Urothelium cell line (cell line): ENCODE data around the gene TMOD3.

Experiments
- DNase-seq: peaks from one replicate; pipeline ENCODE4 v3.0.0; 2011; ENCODE audit warnings: low spot score, mixed read lengths
- FAIRE-seq: peaks from 2 replicates; lab custom pipeline; 2011; peaks lifted over from hg19 to GRCh38; lab: Jason Lieb, UNC

TMOD3 gene

DNA sequence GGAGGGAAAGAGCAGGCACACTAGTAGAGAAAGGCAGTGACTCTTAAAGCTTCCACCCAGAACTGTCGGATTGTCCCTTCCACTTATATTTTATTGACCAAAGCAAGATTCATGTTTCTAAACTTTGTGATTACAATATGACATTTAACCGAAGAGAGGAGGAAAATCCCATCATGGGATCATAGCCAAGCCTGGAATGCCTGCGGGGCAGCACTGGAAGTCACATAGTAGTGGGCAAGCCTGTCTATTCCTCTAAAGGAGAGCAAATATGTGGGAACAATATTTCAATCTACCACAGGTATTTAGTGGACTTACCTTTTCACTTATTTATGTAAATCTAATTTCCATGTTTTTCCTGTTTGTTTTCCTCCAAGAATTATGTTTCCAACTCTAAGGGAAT lies 3.8 kb upstream of the TMOD3 start:
- DNase-seq: no peak
- no peak for FAIRE-seq

DNA sequence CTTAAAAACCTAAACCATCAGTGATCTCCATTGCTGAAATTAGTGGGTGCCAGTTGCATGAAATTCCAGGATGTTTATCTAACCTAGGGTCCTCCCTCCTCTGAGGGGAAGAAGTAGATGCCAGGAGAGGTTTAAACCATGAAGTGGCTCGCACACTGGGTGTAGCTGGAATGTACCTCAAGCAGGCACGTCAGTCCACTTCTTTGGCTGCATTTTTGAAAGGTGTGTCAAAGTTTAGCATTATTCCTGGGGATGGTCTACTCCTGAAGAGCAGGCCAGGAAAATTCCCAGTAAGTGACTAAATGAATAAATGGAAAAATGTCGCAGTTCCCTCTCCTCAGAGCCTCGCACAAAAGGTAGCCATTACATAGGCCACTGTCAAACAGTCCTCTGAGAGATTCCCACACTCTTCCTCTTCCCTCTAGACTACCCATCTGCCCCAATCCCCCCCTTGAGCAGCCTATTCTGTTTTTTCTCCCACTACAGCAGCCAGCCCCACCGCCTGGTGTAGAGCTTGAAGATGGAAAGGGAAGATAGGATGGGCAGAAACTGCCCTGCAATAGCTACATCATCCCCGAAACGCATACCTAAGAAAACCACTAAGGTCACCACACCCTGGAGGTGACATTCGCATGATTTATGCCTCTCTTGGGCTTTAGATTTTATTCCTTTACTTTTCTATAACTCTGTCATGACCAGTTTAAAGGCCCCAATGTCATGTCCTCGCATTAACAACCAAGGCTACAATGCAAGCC lies 655 bp upstream of the TMOD3 start:
- FAIRE-seq: no peak
- peak; percentile 47 for DNase-seq

DNA sequence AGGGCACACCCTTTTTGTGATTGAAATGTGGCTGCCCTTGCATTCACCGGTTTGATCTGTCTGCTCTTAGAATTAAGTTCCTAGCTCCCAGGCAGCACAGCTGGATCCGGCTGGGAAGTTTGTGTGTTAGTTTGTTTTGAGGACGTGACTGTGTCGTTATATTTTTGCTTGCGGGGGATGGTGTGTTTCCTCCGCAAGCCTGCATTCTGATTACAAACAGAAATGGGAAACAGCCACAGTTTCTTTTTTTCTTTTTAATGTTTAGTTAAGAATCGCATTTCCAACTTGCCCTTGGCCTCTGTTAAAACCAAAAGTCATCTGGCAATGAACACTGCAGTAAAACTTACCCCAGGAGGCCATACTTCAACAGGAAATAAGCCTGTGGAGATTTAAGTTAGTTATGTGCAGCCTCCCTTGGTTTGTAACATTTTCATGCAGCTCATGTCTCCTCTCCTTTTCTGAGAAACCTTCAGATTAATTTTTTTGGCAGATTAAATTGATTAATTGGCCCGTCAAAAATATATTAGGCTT lies 888 bp downstream of the TMOD3 start:
- FAIRE-seq (no peak), DNase-seq (no peak)

DNA sequence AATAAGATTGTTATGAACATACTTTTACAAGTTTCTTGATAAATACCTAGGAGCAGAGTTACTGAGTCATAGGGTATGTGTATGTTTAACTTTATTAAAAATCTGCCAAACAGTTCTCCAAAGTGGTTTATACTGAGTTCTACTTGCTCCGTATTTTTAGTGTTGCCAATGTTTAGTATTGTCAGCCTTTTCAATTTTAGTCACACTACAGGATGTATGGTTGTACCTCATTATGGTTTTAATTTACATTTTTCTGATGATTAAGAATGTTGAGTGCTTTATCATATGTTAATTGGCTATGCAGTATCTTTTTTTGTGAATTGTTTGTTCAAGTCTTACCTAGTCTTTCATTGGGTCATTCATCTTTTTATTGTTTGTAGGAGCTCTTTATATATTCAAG lies 4.3 kb downstream of the TMOD3 start:
- no peak for DNase-seq
- no peak for FAIRE-seq

GRCh38 chr15:51837792-51838251 lies 8.4 kb downstream of the TMOD3 start:
- DNase-seq (no peak), FAIRE-seq (no peak)

DNA sequence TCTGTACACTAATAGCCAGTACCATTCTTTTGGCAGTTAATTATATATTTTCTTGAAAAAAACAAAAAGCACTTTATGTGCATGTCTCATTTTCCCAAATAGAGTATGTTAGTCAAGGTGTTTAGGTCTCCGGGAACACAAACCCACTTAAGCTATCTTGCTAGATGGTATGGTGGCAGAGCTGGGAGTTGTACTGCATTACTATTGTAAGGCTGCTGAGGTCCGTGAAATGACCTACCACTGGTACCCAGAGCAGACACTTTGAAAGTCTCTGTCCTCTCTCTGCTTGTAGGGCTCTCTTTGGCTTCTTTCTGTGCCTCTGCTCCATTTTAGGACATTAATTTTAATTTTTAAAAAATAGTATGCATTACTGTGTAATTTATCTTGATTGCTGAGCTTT lies 8.8 kb downstream of the TMOD3 start:
- DNase-seq: no peak
- no peak for FAIRE-seq

GRCh38 chr15:51840692-51841091 lies 11.2 kb downstream of the TMOD3 start:
- no peak for DNase-seq
- no peak for FAIRE-seq

DNA sequence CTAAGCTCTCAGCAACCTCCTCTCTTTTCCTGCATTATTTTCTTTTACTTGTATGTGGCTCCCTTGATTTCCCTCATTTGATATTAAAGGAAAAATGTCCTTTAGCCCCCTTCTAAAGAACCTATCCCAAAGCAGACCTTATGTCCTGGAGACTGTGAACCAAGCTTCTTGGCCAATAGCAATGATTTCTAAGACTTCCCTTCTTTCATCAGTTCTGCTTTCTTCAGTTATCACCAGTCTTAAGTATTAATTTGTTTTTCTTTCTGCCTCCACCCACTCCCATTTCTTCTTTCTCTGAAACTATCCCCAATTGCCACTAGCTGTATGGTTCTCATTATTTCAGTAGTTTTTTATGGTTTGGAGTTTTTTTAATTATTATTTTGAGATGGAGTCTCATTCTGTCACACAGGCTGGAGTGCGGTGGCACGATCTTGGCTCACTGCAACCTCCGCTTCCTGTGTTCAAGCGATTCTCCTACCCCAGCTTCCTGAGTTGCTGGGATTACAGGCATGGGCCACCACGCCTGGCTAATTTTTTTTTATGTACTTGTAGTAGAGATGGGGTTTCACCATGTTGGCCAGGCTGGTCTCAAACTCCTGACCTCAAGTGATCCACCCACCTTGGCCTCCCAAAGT lies 12.1 kb downstream of the TMOD3 start:
- FAIRE-seq (no peak), DNase-seq (no peak)

GRCh38 chr15:51842265-51842664 lies 12.8 kb downstream of the TMOD3 start:
- DNase-seq: no peak
- FAIRE-seq: no peak

GRCh38 chr15:51842852-51843737 lies 13.6 kb downstream of the TMOD3 start:
- FAIRE-seq (no peak), DNase-seq (peak; percentile 21)

DNA sequence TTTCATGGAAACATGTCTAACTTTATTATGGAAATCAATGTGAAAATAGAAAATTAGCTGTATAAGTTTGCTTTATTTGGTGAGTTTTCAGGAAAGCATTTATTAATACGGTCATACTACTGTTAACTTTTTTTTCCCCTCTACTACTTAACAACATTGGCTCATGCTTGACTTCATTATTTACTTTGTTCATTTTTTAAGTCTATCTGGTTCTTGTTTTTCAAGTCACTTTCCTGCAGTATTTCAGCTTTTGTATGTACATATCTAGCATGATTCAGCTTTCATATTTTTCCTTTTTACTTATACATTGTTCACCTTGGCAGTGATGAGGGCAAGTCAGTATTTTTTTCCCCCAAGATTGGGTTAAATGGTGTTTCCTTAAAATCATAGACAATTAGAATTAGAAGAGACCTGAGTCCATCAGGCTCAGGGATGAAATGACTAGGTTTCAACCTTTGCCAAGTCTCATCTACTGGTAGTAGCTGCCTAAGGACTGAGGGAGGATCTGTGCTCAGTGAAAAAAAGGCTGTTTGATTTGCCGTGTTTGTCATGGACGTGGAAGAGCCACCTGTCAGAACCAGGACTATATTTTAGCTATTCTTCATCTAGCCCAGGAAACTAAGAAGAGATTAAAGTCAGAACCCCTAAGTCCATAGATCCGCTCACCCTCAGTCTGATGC lies 15.4 kb downstream of the TMOD3 start:
- DNase-seq (no peak), FAIRE-seq (no peak)

DNA sequence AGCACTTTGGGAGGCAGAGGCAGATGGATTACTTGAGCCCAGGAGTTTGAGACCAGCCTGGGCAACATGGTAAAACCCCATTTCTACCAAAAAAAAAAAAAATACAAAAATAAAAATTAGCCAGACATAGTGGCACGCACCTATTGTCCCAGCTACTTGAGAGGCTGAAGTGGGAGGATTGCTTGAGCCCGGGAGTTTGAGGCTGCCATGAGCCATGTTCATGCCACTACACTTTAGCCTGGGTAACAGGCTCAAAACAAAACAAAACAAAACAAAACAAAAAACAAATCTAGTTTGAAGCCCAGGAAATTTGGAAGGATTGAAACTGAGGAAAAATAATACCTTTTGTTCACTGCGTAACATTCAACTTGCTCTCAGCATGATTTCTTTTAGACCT lies 16.6 kb downstream of the TMOD3 start:
- no peak for FAIRE-seq
- no peak for DNase-seq

- FAIRE-seq (no peak), DNase-seq (peak; percentile 12)
These were observed 17.2 kb downstream of the TMOD3 start for GRCh38 chr15:51846463-51847230.

GRCh38 chr15:51848811-51849210 lies 19.4 kb downstream of the TMOD3 start:
- DNase-seq (no peak), FAIRE-seq (no peak)

DNA sequence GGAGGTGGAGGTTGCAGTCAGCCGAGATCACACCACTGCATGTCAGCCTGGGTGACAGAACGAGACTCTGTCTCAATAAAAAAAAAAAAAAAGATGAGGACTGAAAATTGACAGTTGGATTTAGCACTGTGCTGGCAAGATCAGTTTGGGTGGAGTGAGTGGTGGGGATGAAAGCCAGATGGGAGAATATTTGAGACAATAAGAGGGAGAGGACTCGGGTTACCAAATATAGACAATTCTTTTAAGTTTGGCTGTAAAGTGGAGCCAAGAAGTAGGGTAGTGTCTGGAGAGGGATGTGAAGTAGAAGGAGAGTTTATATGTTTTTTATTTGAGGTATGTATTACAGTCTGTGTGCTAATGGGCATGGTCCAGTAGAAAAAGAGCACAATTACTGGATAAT lies 20.4 kb downstream of the TMOD3 start:
- no peak for FAIRE-seq
- no peak for DNase-seq

DNA sequence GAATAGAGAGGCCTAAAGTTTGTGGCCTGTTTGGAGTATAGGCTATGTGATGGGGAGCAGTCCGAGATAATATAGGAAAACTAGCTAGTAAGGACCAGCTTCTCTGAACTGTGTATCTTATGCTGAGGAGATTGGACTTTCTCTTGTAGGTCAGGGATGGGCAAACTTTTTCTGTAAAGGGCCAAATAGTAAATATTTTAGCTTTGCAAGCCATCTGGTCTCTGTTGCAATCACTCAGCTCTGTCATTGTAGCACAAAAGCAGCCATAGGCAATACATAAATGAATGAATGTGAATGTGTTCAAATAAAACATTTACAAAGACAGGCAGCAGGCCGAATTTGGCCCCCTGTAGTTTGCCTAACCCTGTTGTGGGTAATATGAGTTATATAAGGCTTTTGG lies 24.5 kb downstream of the TMOD3 start:
- no peak for FAIRE-seq
- no peak for DNase-seq

- FAIRE-seq (no peak), DNase-seq (no peak)
These were observed 26.2 kb downstream of the TMOD3 start for GRCh38 chr15:51855612-51856011.

GRCh38 chr15:51856714-51857380 lies 27.4 kb downstream of the TMOD3 start:
- FAIRE-seq (no peak), DNase-seq (no peak)

GRCh38 chr15:51861557-51862359 lies 32.3 kb downstream of the TMOD3 start:
- FAIRE-seq: no peak
- no peak for DNase-seq
